Spleen (tissue), 7 donors: ENCODE results near the gene FYN.

Source experiments
- POLR2A ChIP-seq, 3 donors: fragments of 450-650 bp; IDR thresholded peaks; one replicate each; pipeline ENCODE4 v1.5.1; 2017; ENCODE audit warnings: antibody characterized with exemption in 3 of 3, mild to moderate bottlenecking in 1 of 3
- POLR2AphosphoS5 ChIP-seq, 3 donors: sonication (generic); formaldehyde crosslinking; IDR thresholded peaks; one replicate each; pipeline ENCODE4 v1.5.1; 2017; ENCODE audit warnings: antibody characterized with exemption in 3 of 3
- TF ChIP-seq, protein P1 (sequence below), 11 experiments: fragments of 200-600 bp in 7 of 11; fragments of 450-650 bp in 4 of 11; sonication (generic) in 4 of 11; IDR thresholded peaks in 8 of 11; conservative IDR thresholded peaks in 3 of 11; 1 replicate in 7 of 11; 2 replicates in 4 of 11; pipeline versions ENCODE4 v1.4.0 to v1.8.0; 2016 to 2021; ENCODE audit warnings: antibody characterized with exemption in 11 of 11, inconsistent platforms in 4 of 11, mild to moderate bottlenecking in 1 of 11
- donor health status: DM: no; HTN: no; CAD: no; lungs with moderate emphysema.
- donor health status: DM: no; HTN: no; CAD: no.
- donor health status: DM: no; HTN: no; CAD: no.

DNA sequence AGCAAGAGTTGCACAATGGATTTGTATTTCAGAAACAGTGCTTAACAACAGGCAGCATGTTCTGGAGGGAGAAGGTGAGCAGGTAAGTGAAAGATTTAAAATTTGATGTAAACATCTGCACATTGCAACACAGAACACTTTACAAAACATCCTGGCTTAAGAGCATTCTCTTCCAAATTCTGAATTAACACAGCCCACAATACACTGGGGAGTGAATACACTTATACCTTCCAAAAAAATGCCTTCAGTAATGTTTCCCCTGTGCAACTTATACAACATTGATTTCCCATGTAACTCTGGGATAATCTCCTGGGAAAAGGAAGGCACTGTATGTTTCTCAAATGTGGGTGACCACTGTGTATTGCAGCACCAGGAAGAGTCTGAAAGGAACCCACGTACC is 127.6 kb downstream of the FYN start:
- TF ChIP-seq, protein P1, sequence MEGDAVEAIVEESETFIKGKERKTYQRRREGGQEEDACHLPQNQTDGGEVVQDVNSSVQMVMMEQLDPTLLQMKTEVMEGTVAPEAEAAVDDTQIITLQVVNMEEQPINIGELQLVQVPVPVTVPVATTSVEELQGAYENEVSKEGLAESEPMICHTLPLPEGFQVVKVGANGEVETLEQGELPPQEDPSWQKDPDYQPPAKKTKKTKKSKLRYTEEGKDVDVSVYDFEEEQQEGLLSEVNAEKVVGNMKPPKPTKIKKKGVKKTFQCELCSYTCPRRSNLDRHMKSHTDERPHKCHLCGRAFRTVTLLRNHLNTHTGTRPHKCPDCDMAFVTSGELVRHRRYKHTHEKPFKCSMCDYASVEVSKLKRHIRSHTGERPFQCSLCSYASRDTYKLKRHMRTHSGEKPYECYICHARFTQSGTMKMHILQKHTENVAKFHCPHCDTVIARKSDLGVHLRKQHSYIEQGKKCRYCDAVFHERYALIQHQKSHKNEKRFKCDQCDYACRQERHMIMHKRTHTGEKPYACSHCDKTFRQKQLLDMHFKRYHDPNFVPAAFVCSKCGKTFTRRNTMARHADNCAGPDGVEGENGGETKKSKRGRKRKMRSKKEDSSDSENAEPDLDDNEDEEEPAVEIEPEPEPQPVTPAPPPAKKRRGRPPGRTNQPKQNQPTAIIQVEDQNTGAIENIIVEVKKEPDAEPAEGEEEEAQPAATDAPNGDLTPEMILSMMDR (IDR thresholded peaks at IDR 0.05 in 8 of 11, conservative IDR thresholded peaks at IDR 0.05 in 3 of 11) = no peak
- TF ChIP-seq POLR2A (IDR thresholded peaks at IDR 0.05) (no peak), POLR2AphosphoS5 (IDR thresholded peaks at IDR 0.05) (no peak)
